NCI-H82 treated with DMSO at 0.1 percent for 48 hours (cell line): Measurements from ENCODE around the gene PRKAB2.
"Not testable (repeated sequence)": the region's sequence is repeated elsewhere in the genome, so short reads cannot be mapped to it uniquely, and the experiment has no call there.

Experiments
- DNase-seq: peaks from one replicate; lab custom pipeline; 2025; ENCODE audit not compliant: unreplicated experiment; lab: John Stamatoyannopoulos, UW

The PRKAB2 gene, protein sequence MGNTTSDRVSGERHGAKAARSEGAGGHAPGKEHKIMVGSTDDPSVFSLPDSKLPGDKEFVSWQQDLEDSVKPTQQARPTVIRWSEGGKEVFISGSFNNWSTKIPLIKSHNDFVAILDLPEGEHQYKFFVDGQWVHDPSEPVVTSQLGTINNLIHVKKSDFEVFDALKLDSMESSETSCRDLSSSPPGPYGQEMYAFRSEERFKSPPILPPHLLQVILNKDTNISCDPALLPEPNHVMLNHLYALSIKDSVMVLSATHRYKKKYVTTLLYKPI

DNA sequence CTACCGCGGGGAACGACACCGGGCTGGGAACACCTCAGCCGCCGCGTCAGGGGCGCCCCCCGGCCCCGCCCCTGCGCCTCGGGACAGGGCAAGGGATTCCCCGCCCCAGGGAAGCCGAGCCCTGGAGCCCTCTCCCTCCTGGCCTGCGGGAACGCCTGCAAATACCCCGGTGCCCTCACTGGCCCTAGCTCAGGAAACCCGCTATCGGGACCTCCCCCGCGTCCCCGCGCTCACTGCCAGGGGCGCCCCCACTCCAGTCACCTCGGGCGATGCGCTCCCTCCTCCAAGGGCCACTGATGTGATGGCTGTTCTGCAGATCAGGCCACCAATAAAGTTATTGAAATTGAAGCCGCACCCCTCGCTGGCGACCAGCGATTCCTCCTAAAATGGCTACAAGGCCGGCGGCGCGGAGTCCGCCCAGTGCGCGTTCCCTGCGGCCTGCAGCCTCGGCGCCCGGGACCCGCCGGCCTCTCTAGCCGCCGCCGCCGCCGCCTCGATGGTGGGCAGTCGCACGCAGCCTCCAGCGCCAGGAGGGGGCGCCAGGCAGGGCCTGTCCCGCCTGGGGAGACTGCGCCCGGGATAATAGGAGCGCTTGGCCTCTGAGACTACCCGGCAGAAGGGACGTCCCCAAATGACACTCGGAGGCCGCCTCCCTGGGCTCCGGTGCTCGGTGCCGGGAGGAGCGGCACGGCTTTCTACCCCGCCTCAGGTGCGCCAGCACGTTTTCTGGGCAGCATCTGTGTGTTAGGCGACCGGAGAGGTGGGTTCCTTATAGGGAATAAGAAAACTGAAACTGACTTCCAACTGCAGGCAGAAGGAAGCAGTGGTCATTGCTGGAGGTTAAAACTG, at the start of gene PRKAB2:
Gene PRKAB2, minus strand, starts transcription at position 303 of the 849 bp plus-strand sequence. CDS start 326 bp downstream, outside the sequence.
- DNase-seq: peak; percentile 84

DNA sequence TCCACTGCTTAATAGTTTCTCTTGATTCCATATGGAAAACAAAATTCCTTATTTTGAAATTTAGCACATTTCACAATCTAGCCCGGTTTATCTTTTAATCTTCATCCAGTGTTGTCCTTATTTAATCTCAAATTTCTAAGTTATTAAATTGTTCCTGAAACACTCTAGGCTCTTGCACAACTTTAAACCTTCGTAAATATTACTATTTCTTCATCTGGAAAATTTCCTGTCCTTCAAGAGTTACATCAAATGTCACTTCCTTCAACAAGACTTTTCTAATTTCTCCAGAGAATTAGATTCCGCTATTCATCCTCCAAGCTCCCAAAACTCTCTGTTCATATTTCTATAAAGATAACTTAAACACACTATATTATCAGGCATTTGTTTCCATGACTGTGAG, 46.3 kb upstream of the PRKAB2 start:
- DNase-seq: no peak

DNA sequence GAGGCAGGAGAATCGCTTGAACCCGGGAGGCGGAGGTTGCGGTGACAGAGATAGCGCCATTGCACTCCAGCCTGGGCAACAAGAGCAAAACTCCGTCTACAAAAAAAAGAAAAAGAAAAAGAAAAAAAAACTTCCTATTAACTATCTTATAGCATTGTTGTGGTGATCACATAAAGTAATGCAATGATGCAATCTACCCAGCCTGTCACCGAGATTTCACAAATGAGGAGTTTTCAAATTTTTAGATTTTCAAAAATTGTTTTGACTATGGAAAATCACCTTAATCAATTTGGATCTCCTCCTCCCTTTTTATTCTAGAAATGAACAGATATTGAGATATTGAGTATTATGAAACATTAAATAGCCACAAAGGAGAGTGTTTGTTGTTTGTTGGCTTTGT, 44.9 kb upstream of the PRKAB2 start:
- DNase-seq: no peak

DNA sequence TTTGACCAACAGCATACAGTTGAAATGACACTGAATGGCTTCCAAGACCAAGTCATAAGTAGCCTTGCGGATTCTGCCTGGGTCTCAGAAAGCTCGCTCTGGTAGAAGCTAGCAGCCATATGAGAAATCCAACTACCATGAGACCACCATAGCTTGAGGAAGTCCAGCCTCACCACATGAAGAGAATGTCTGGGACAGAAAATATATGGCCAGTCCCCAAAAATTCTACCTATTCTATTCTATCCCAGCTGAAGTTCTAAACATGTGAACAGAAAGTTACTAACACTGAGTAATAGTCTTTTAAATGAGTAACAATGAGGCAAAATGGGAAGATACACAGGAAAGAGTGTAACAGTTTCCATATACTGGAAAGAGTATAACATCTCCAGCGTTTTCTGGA, 43.9 kb upstream of the PRKAB2 start:
- no peak for DNase-seq

DNA sequence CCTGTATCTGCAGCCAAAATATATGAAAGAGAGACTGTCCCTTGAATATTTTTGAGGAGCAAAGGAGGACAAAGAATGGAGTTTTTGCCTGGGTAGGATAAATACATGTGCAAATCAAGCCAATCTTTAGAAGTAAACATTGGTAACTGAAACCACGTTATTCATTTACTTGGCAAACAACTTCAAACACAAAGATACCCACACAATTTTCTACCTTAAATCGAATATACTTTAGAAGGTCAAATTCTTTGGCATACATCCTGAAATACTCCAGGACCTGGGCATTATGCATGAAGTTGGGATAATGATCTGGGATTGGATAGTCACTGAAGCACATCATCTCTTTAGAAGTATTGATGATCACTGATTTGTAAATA, 43.3 kb upstream of the PRKAB2 start:
- no peak for DNase-seq

DNA sequence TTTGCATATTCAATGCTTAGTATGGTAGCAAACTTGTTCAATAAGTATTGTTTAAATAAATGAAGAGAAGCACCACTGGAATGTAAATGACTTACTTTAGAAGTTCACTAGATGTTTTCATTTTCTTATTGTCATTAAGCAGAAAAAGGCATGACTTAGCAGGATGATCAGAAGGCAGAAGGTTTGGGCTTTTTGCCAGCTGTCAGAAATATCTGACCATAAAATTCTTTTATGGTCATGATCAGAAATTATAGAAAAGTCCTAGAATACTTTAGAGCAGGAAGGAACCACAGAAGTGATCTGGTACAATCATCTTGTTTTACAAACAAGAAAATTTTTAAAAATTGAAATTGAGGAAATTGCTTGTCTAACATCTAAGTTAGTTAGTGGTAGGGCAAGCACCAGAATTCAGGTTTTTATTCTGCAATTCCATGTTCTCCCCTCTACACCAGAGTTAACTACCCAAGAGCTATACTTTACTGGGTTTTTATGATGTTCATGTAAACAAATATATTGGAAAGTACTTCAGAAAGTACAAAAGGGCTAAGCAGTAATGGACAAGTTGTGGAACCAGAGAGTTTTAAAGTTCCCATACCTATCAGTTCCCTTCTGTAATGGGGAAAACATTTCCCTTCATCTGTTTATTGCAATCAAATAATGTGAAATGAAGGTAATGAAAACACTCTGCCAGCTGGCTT, 42.7 kb upstream of the PRKAB2 start:
- DNase-seq: no peak

DNA sequence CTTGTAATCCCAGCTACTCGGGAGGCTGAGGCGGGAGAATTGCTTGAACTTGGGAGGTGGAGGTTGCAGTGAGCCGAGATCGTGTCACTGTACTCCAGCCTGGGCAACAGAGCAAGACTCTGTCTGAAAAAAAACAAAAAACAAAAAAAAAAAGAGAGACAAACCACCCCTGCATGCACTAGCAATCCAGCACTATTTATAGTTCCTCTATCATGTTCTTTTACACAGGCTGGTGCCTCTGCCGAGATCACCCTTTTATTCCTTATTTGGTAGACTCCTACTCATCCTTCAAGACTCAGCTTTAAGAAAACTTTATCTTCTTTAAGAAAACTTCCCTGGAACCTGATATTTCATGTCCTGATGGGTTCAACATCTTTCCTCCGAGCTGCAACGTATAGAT, 42.1 kb upstream of the PRKAB2 start:
- no peak for DNase-seq

DNA sequence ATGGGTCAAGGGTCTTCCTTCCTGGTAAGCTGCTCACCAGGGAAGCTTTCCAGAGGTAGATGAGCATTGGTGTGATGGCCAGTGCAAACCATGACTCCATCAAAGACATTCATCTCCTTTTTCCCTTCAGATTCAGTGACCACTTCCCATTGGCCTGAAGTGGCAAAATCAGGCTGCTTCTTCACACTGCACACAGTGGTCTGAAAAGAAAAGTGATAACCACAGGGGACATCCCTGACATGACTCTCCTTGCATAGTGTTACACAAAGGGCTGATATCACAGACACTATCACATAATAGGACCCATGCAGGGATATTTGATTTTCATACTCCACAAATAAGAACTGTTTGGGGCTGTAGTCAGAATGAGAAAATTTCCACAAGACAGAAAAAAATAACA, 41.0 kb upstream of the PRKAB2 start:
- DNase-seq: no peak

DNA sequence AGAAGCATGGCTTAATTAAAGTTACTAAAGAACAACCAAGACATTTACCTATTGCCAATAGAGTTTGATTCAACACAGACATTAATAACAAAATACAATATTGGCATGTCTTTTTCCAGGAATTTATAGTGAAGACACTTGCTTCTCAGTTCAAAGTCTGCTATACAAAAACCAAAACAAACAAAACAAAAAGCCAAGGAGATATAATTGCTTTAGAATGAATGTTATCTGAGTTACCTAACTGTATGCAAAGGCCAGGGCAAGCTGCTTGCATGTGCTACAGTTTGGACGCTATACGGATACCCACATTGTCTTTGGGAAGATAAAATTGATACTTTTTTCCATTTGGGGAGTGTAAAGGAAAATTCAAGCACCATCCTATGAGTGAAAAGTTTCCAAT, 39.3 kb upstream of the PRKAB2 start:
- DNase-seq: no peak

DNA sequence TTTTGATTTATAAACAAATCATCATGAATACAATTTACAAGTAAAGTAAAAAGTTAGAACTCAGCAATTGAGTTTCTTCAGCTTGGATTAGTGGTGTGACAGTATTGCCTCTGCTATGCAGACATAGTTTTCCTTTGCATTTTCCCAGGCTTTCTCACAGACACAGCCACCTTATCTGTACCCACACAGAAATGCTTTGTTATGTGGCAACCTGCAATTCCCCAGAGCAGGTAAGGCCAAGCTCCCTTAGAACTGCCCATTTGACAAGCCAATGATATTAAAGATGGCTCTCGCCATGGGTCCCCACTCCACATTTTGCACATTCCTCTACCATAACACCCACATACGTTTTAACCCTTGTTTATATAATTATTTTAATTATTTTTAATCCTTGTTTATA, 38.7 kb upstream of the PRKAB2 start:
- DNase-seq: no peak

DNA sequence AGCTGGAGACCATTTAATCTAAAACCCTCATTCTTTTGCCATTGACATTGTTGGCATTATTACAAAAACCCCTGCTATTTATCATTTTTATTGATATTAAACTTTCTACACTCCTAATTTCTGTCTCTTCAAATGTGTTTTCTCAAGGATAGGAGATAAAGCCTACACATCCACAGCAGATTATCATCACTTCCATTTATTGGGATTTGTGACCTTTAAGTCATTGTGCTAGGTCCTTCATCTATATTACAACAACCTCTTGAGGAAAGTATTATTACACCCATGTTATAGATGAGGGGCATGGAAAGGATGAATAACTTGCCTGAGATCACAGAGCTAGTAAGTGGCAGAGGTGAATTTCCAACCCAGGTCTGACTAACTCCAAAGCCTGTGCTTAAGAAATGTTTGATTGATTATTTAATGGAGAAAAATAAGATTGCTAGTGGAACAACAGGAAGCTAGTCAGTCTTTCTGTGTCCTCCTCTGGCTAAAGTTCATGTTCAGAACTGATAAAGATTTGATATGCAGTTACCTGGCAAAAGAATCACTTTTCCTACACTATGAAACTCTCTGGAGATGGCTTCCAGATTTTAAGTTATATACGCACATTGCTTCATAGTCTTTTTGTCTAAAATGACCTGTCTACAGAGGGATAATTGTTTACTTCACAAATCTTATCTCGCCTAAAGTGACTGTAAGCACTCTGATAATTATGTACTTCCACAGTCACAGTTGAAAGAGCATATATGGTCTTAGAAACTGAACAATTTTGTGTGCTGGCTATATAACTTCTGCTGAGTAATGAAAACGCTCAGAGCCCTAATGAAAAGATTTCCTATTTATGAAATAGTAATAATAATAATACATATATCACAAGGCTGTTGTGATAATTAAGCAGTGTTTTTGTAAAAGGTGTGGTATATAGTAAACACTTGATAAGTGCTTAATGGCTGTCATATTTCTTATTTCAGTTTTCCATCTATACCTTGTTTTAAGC, 37.9 kb upstream of the PRKAB2 start:
- no peak for DNase-seq

DNA sequence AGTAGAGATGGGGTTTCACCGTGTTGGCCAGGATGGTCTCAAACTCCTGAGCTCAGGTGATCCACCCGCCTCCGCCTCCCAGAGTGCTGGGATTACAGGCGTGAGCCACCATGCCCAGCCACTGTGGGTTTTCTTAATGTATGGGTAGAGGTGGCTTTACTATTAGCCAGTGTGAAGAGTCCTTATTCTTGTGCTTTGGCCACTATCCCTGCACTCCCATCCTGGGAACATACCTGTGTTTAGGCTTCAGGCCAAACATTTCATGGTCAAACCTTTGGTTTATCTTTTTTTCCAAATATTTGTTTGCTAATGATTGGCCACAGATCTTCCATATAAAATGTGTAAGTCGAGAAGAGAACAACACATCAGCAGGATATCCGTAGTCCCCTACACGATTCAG, 36.3 kb upstream of the PRKAB2 start:
- no peak for DNase-seq

DNA sequence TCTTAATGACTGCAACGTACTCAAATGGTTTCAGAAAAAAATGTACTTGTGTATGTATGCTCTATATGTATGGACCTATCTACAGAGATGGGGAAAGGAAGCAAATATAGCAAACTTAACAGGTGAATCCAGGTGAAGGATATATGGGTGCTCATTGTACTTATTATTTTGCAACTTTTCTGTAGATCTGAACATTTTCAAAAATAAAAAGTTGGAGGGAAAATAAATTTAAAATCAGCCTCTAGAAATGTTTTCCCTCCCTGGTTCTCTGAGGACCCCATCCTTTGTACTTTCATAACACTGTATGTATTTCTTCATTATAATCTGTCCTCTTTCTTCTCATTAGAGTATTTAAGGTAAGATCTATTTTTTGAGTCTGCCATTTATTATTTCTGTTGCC, 34.9 kb upstream of the PRKAB2 start:
- DNase-seq: no peak

DNA sequence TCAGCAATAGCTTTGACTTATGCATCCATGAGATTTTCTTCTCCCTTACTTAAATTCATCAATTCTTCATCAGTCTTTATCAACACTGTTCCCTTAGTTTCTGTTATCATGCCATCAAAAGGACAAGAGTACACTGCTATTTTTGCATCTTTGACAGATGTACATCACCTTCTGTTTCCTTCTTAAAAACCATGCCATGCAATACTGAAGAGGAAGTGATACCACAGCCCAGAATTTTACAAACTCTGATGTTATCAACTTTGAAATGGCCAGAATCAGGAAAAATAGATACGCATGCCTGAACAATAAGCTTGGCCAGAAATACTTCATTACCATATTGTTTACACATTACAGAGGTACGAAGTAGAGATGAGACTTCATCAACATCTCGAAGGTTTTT, 31.8 kb upstream of the PRKAB2 start:
- DNase-seq: no peak

DNA sequence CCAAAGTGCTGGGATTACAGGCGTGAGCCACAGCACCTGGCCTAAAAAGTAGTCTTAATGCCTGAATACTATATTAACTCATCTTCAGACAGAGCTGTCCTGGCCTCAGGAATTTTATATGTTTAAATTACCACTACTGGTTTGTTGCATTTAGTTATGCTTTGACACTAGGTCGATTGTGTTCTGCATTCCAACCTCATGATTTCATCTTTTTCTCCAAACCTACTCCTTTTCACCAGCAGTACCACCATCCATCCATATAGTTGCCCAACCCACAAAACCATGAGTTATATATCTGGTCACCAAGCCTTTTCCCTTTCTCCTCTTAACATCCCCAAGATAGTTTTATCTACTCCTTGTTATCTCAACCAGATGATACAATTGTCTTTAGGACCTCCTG, 30.3 kb upstream of the PRKAB2 start:
- no peak for DNase-seq

DNA sequence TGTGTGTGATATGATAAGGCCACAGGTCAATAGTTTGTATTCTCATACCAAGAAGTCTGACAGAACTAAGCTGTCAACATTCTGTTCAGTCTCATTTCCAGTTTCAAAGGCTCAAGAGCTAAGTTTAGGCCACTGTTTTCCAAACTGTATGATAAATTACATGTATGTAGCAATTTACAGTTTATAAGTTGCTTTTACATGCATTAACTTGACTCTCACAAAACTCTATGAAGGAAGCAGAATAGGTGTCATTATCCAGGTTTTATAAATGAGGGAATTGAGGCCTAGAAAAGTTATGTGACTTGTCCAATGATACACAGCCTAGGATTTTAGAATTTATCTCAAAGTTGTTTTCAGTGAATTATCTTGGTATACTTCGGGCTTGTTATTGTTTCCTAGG, 29.5 kb upstream of the PRKAB2 start:
- no peak for DNase-seq

DNA sequence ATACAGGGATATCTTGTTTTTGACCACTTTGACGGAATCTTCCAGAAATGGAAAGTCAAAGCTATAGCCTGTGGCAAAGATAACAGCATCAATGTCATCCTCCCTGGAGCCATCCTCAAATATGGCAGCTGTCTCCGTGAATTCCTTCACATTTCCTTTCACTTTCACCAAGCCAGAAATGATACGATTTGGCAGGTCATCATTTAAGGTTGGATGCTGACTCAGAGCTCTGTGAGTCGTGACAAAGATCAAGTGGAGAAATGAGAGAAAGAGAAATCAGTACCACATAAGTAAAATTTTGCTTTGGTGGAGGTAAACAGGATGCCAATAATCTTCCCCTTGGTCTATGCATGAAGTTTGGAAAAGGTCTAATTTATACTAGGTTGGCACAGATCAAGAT, 29.0 kb upstream of the PRKAB2 start:
- DNase-seq: no peak

DNA sequence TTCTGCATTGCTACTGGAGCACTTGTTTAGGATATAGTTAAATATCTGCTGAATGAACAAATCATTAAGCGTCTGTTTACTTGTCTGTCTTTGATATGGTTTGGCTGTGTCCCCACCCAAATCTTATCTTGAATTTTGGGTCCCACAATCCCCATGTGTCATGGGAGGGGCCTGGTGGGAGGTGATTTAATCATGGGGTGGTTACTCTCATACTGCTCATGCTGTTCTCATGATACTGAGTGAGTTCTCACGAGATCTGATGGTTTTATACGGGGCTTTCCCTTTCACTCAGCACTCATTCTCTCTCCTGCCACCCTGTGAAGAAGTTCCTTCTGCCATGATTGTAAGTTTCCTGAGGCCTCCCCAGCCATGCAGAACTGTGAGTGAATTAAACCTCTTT, 25.1 kb upstream of the PRKAB2 start:
- not testable (repeated sequence) for DNase-seq

DNA sequence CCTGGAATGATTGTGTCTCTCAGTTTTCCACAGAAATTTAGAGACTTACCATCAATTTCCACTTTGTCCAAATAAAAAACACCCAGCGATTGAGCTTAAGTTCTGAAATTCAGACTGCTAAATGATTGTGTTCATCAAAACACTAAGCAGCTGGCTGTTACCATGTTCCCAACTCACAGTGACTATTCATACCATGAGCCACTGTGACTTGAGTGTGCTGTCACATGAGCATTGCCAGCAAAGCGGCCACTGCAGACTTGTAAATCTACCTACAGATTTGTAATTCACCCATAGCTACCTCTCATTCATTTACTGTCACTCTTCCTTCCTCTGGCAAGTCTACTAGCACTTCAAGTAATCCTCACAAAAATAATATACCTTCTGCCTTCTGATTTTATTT, 17.2 kb upstream of the PRKAB2 start:
- no peak for DNase-seq

DNA sequence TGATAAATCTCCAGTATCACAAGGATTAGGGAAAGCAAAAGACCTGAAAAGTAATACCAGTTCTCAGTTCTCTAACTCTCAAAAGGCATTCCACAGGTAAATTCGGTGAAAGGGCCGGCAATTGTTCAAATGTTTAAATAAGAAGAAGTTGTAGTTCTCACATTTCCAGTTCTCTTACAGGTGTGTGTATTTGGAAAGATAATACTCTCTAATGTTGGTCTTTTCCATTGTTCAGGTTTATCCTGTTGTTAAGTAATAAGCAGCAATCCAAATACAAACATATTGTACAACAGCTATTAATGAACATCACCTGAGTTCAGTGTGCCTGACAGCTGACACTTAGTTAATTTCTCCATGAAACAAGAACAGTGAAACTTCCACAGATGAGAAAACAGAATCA, 13.2 kb upstream of the PRKAB2 start:
- no peak for DNase-seq
